HEK293 (cell line): ENCODE results near the gene NRIP3.

ENCODE experiments used
- CTCF ChIA-PET: fragments of 350-600 bp; formaldehyde crosslinking; extraction: SDS; loops from one replicate; lab custom pipeline; 2021; ENCODE audit warnings: antibody characterized with exemption; lab: Yijun Ruan, JAX
- POLR2A ChIA-PET: fragments of 300-600 bp; formaldehyde crosslinking; extraction: SDS; loops from one replicate; lab custom pipeline; 2020; ENCODE audit warnings: antibody characterized with exemption, inconsistent platforms; lab: Yijun Ruan, JAX
- H3K27ac ChIP-seq: fragments of 200-500 bp; sonication (Bioruptor generic); 2 replicates; pipeline ENCODE4 v1.5.1; 2014; ENCODE audit warnings: low read depth, low read length, control low read depth, inconsistent platforms; ENCODE audit errors: extremely low read depth
- H3K36me3 ChIP-seq, 2 experiments: fragments of 200-500 bp in 1 of 2; sonication (Bioruptor generic) in 1 of 2; 1 replicate in 1 of 2; 2 replicates in 1 of 2; pipeline ENCODE4 v1.5.1; 2014 to 2017; ENCODE audit warnings: inconsistent platforms in 2 of 2, low read length in 2 of 2; ENCODE audit not compliant: control insufficient read depth in 2 of 2, insufficient read depth in 1 of 2
- H3K4me1 ChIP-seq: fragments of 200-500 bp; sonication (Bioruptor generic); 2 replicates; pipeline ENCODE4 v1.5.1; 2014; ENCODE audit warnings: mild to moderate bottlenecking, low read length, inconsistent platforms; ENCODE audit not compliant: control insufficient read depth, insufficient read depth
- H3K4me3 ChIP-seq: 2 replicates; pipeline ENCODE4 v1.5.1; 2011; ENCODE audit warnings: low read depth, mild to moderate bottlenecking, control low read depth, low read length, moderate library complexity
- H3K9me3 ChIP-seq: fragments of 200-500 bp; sonication (Bioruptor generic); 2 replicates; pipeline ENCODE4 v1.5.1; 2014; ENCODE audit warnings: low read depth, low read length, inconsistent platforms; ENCODE audit not compliant: control insufficient read depth, insufficient read depth
- EGR2 ChIP-seq: fragments of 450-650 bp; formaldehyde crosslinking; IDR thresholded peaks from 2 replicates; pipeline ENCODE4 v1.5.1; 2016; ENCODE audit warnings: low read depth, missing biosample characterization, missing genetic modification characterization
- KLF1 ChIP-seq: fragments of 450-650 bp; formaldehyde crosslinking; IDR thresholded peaks from 2 replicates; pipeline ENCODE4 v1.5.1; 2016; ENCODE audit warnings: missing biosample characterization, missing genetic modification characterization
- KLF8 ChIP-seq: fragments of 450-650 bp; formaldehyde crosslinking; IDR thresholded peaks from 2 replicates; pipeline ENCODE4 v1.5.1; 2016; ENCODE audit warnings: missing biosample characterization, missing genetic modification characterization
- MZF1 ChIP-seq: fragments of 450-650 bp; formaldehyde crosslinking; IDR thresholded peaks from 2 replicates; pipeline ENCODE4 v1.5.1; 2017; ENCODE audit warnings: missing biosample characterization, missing genetic modification characterization, borderline replicate concordance
- OSR2 ChIP-seq: fragments of 450-650 bp; formaldehyde crosslinking; IDR thresholded peaks from 2 replicates; pipeline ENCODE4 v1.5.1; 2016; ENCODE audit warnings: missing biosample characterization, missing genetic modification characterization
- ZFP69B ChIP-seq: fragments of 450-650 bp; formaldehyde crosslinking; IDR thresholded peaks from 2 replicates; pipeline ENCODE4 v1.5.1; 2016; ENCODE audit warnings: missing biosample characterization, missing genetic modification characterization
- ZNF138 ChIP-seq: fragments of 450-650 bp; formaldehyde crosslinking; IDR thresholded peaks from 2 replicates; pipeline ENCODE4 v1.5.1; 2016; ENCODE audit warnings: missing biosample characterization, missing genetic modification characterization, borderline replicate concordance
- ZNF169 ChIP-seq: fragments of 450-650 bp; formaldehyde crosslinking; IDR thresholded peaks from 2 replicates; pipeline ENCODE4 v1.5.1; 2016; ENCODE audit warnings: missing biosample characterization, missing genetic modification characterization
- ZNF37A ChIP-seq: fragments of 450-650 bp; IDR thresholded peaks from 2 replicates; pipeline ENCODE4 v1.5.1; 2018; ENCODE audit warnings: missing biosample characterization, missing genetic modification characterization
- ZNF518A ChIP-seq: fragments of 450-650 bp; formaldehyde crosslinking; conservative IDR thresholded peaks from 2 replicates; pipeline ENCODE4 v1.5.1; 2016; ENCODE audit warnings: low read depth, missing biosample characterization, missing genetic modification characterization
- ZNF596 ChIP-seq: fragments of 450-650 bp; IDR thresholded peaks from 2 replicates; pipeline ENCODE4 v1.5.0; 2018; ENCODE audit warnings: missing biosample characterization, mild to moderate bottlenecking, missing genetic modification characterization, moderate library complexity
- ZNF654 ChIP-seq: fragments of 450-650 bp; formaldehyde crosslinking; IDR thresholded peaks from 2 replicates; pipeline ENCODE4 v1.5.1; 2016; ENCODE audit warnings: low read depth, missing biosample characterization, missing genetic modification characterization
- ZNF843 ChIP-seq: fragments of 450-650 bp; formaldehyde crosslinking; IDR thresholded peaks from 2 replicates; pipeline ENCODE4 v1.5.1; 2016; ENCODE audit warnings: missing biosample characterization, missing genetic modification characterization
- ZXDB ChIP-seq: fragments of 450-650 bp; formaldehyde crosslinking; IDR thresholded peaks from 2 replicates; pipeline ENCODE4 v1.5.1; 2016; ENCODE audit warnings: missing biosample characterization, missing genetic modification characterization

Gene NRIP3

GRCh38 chr11:8962841-8963240, 41.0 kb downstream of the NRIP3 start:
- Histone ChIP-seq H3K4me1 (no peaks in the 10 kb centered on the region), H3K36me3 (peaks cover 0 to 11% of the 10 kb centered on the region in 2 experiments; a peak in 1 of 3 replicates), H3K27ac (no peak overlapping the region), H3K9me3 (no peaks in the 10 kb centered on the region), H3K4me3 (no peak overlapping the region)
- TF ChIP-seq ZNF169 (tag by site-specific recombination) (no peak), EGR2 (no peak), ZNF518A (tag by site-specific recombination) (no peak), ZNF843 (no peak), OSR2 (tag by site-specific recombination) (no peak), KLF1 (tag by site-specific recombination) (no peak), ZFP69B (tag by site-specific recombination) (no peak)
- ChIA-PET POLR2A (interaction anchor here (1.0 kb wide), 1 partner anchor 274 kb away, joined by 3 read pairs; no protein-coding TSS in a partner anchor), CTCF (interaction anchor here (0.9 to 1.4 kb wide), 3 partner anchors 46 to 770 kb away, joined by 3 to 5 read pairs (median 5); no protein-coding TSS in a partner anchor)

GRCh38 chr11:8961401-8961800, 42.4 kb downstream of the NRIP3 start:
- Histone ChIP-seq H3K27ac (no peak overlapping the region), H3K36me3 (peaks cover 0 to 17% of the 10 kb centered on the region in 2 experiments; a peak in 1 of 3 replicates), H3K4me3 (no peak overlapping the region), H3K4me1 (no peaks in the 10 kb centered on the region), H3K9me3 (no peaks in the 10 kb centered on the region)
- TF ChIP-seq KLF1 (tag by site-specific recombination) (no peak), ZNF138 (tag by site-specific recombination) (no peak), MZF1 (tag by site-specific recombination) (no peak), KLF8 (tag by site-specific recombination) (no peak), ZXDB (no peak), ZNF596 (tag by site-specific recombination) (no peak), ZNF843 (no peak)
- POLR2A ChIA-PET, result interaction anchor here (0.5 to 0.6 kb wide), 2 partner anchors 21 to 49 kb away, joined by 3 to 4 read pairs; no protein-coding TSS in a partner anchor
- CTCF ChIA-PET, result interaction anchor here (0.6 to 6.5 kb wide), 4 partner anchors 47 to 955 kb away, joined by 3 to 96 read pairs (median 4); no protein-coding TSS in a partner anchor

- peak; percentile 82 for TF ChIP-seq ZNF654 (tag by site-specific recombination)
- no peak for TF ChIP-seq ZNF37A (tag by site-specific recombination)
- Histone ChIP-seq H3K4me3 (no peak overlapping the region), H3K9me3 (no peaks in the 10 kb centered on the region), H3K4me1 (no peaks in the 10 kb centered on the region), H3K27ac (no peak overlapping the region), H3K36me3 (peaks cover 0 to 29% of the 10 kb centered on the region in 2 experiments; a peak in 1 of 3 replicates)
- CTCF ChIA-PET, result interaction anchor here (0.5 to 6.5 kb wide), 35 partner anchors 8 to 1493 kb away, joined by 3 to 96 read pairs (median 4); partner anchors contain the start of genes AKIP1, ASCL3 and C11orf16
- POLR2A ChIA-PET, result interaction anchor here (0.6 to 1.3 kb wide), 6 partner anchors 20 to 547 kb away, joined by 3 to 5 read pairs (median 4); partner anchors contain the start of gene AKIP1
Observed at GRCh38 chr11:8959546-8960166, 44.1 kb downstream of the NRIP3 start.
